NB4 (cell line): ENCODE results near the gene CA5A.
"Not testable (repeated sequence)": the region's sequence is repeated elsewhere in the genome, so short reads cannot be mapped to it uniquely, and the experiment has no call there.

Source experiments
- MYC ChIP-seq: IDR thresholded peaks from 2 replicates; pipeline ENCODE4 v1.6.1; 2011; ENCODE audit warnings: low read depth, low read length
- POLR2A ChIP-seq: IDR thresholded peaks from 2 replicates; pipeline ENCODE4 v1.6.1; 2011; ENCODE audit warnings: mild to moderate bottlenecking; ENCODE audit not compliant: insufficient read length; ENCODE audit errors: extremely low read depth
- TF ChIP-seq, protein P1 (sequence below): IDR thresholded peaks from one replicate; pipeline ENCODE4 v1.5.1; 2012; ENCODE audit warnings: low read depth, low read length
- TF ChIP-seq, protein P2 (sequence below): IDR thresholded peaks from 2 replicates; pipeline ENCODE4 v1.6.1; 2011; ENCODE audit warnings: low read depth, low read length

DNA sequence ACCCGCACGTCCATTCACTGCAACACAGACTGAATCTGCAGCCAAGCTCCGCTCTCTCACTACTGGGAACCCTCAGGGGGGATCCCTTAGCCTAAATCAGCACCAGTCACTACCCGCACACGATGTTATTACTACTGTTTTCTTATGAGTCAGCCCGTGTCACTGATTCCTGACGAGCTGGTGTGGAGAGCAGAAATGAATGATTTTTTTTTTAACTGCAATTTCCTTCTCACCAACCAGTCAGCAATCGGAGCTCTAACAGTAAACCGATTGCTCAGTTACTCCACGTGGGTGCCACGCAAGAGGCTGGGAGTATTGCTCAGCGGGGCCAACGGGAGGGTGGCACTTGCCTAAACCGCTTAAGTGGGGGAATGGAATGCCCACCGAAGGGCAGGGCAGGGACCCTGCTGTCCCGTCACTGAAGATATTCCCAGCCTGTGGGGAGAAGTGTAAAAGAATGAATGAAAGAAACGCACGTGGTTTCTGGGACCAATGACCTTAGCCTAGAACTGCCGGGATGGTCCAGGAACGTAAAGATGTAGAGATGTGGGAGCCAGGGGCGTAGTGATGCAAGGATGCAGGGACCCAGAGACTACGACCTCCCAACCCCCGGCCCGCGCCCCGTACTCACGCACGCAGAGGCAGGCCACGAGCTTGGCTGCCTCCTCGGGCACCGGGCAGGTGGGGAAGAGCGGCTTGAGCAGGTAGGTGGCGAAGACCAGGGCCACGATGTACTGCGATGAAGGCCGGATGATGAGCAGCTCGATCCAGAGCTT is 67.9 kb downstream of the CA5A start:
- TF ChIP-seq, protein P1, sequence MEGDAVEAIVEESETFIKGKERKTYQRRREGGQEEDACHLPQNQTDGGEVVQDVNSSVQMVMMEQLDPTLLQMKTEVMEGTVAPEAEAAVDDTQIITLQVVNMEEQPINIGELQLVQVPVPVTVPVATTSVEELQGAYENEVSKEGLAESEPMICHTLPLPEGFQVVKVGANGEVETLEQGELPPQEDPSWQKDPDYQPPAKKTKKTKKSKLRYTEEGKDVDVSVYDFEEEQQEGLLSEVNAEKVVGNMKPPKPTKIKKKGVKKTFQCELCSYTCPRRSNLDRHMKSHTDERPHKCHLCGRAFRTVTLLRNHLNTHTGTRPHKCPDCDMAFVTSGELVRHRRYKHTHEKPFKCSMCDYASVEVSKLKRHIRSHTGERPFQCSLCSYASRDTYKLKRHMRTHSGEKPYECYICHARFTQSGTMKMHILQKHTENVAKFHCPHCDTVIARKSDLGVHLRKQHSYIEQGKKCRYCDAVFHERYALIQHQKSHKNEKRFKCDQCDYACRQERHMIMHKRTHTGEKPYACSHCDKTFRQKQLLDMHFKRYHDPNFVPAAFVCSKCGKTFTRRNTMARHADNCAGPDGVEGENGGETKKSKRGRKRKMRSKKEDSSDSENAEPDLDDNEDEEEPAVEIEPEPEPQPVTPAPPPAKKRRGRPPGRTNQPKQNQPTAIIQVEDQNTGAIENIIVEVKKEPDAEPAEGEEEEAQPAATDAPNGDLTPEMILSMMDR = not testable (repeated sequence)
- TF ChIP-seq POLR2A = not testable (repeated sequence)
- TF ChIP-seq, protein P2, sequence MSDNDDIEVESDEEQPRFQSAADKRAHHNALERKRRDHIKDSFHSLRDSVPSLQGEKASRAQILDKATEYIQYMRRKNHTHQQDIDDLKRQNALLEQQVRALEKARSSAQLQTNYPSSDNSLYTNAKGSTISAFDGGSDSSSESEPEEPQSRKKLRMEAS = peak; percentile 90
- peak; percentile 72 for TF ChIP-seq MYC
